ENCODE results near the gene NFAT5. TPM values are rescaled to one million over a fixed set of nuclear protein-coding genes. Genes with fewer than 3 reads are reported as not detected.

Gene NFAT5
- total RNA-seq, 1 experiment from 2014 or later, result 38.2 TPM

- CTCF ChIA-PET, result no interaction called here
- TF ChIP-seq CTCF (conservative IDR thresholded peaks at IDR 0.05) (no peak), EZH2 (IDR thresholded peaks at IDR 0.05; ENCODE audit: low read depth) (no peak)
- Histone ChIP-seq H3K4me1 (replicated peaks; ENCODE audit: insufficient read depth) (peaks cover 18% of the 10 kb centered on the region), H3K4me2 (no peak overlapping the region), H3K36me3 (ENCODE audit: low read depth) (peaks cover 39% of the 10 kb centered on the region), H3K27me3 (ENCODE audit: insufficient read depth, low read depth) (no peaks in the 10 kb centered on the region), H3K4me3 (no peak overlapping the region), H3K9me2 (ENCODE audit: insufficient read depth) (no peaks in the 10 kb centered on the region), H2AFZ (no peak overlapping the region), H3F3A (ENCODE audit: insufficient read depth, low read depth) (peaks cover 95% of the 10 kb centered on the region), H3K79me2 (ENCODE audit: low read depth) (peaks cover 8% of the 10 kb centered on the region; the same call in 1 of the 2 replicates), H3K27ac (peak overlapping the region; percentile 33), H4K20me1 (ENCODE audit: insufficient read depth) (peaks cover 48% of the 10 kb centered on the region), H3K9me3 (ENCODE audit: insufficient read depth, low read depth) (no peaks in the 10 kb centered on the region)
- POLR2A ChIA-PET (ENCODE audit: unreplicated experiment), result no interaction called here
- DNase-seq, result no peak
- BruUV-seq (replicated peaks), result no TSS peak
- intact Hi-C loops (cut with micrococcal nuclease; ENCODE audit: unreplicated experiment), result loop anchor here (5.0 kb wide), 1 partner anchor 311 kb away; no protein-coding TSS in a partner anchor
These were observed 142.3 kb downstream of the NFAT5 start for GRCh38 chr16:69707920-69708683.

- H3K4me2 ChIP-seq, result no peak overlapping the region
- no peaks in the 10 kb centered on the region for H3K9me3 ChIP-seq (ENCODE audit: insufficient read depth, low read depth)
- peaks cover 52% of the 10 kb centered on the region for H4K20me1 ChIP-seq (ENCODE audit: insufficient read depth)
- H3K4me3 ChIP-seq, result no peak overlapping the region
- no TSS peak for BruUV-seq (replicated peaks)
- TF ChIP-seq EZH2 (IDR thresholded peaks at IDR 0.05; ENCODE audit: low read depth) (no peak), CTCF (conservative IDR thresholded peaks at IDR 0.05) (peak; percentile 81)
- H2AFZ ChIP-seq, result no peak overlapping the region
- no peaks in the 10 kb centered on the region for H3K9me2 ChIP-seq (ENCODE audit: insufficient read depth)
- H3K27me3 ChIP-seq (ENCODE audit: insufficient read depth, low read depth), result no peaks in the 10 kb centered on the region
- peaks cover 42% of the 10 kb centered on the region for H3K36me3 ChIP-seq (ENCODE audit: low read depth)
- H3K27ac ChIP-seq, result no peak overlapping the region
- ChIA-PET CTCF (interaction anchor here (0.6 to 1.2 kb wide), 2 partner anchors 45 to 95 kb away, joined by 3 to 6 read pairs; partner anchors contain the start of gene NOB1), POLR2A (ENCODE audit: unreplicated experiment) (no interaction called here)
- H3F3A ChIP-seq (ENCODE audit: insufficient read depth, low read depth), result peaks cover 96% of the 10 kb centered on the region
- H3K4me1 ChIP-seq (replicated peaks; ENCODE audit: insufficient read depth), result peaks cover 18% of the 10 kb centered on the region
- intact Hi-C loops (cut with micrococcal nuclease; ENCODE audit: unreplicated experiment), result loop anchor here (1.0 to 5.0 kb wide), 2 partner anchors 45 to 312 kb away; partner anchors contain the start of gene NOB1
- H3K79me2 ChIP-seq (ENCODE audit: low read depth), result peaks cover 8% of the 10 kb centered on the region
- peak in 1 of 2 experiments; percentile 51 for DNase-seq
These were observed 143.8 kb downstream of the NFAT5 start for GRCh38 chr16:69709456-69710084.

GRCh38 chr16:69711115-69711740 is 145.5 kb downstream of the NFAT5 start:
- TF ChIP-seq EZH2 (IDR thresholded peaks at IDR 0.05; ENCODE audit: low read depth), result no peak
- no peak for TF ChIP-seq CTCF (conservative IDR thresholded peaks at IDR 0.05)
- Histone ChIP-seq H3K4me1 (replicated peaks; ENCODE audit: insufficient read depth) (peaks cover 14% of the 10 kb centered on the region), H3K27ac (peak overlapping the region; percentile 2), H3K9me2 (ENCODE audit: insufficient read depth) (no peaks in the 10 kb centered on the region), H3K4me3 (no peak overlapping the region), H3F3A (ENCODE audit: insufficient read depth, low read depth) (peaks cover 100% of the 10 kb centered on the region), H3K27me3 (ENCODE audit: insufficient read depth, low read depth) (no peaks in the 10 kb centered on the region), H3K36me3 (ENCODE audit: low read depth) (peaks cover 52% of the 10 kb centered on the region), H3K9me3 (ENCODE audit: insufficient read depth, low read depth) (no peaks in the 10 kb centered on the region), H2AFZ (no peak overlapping the region), H4K20me1 (ENCODE audit: insufficient read depth) (peaks cover 58% of the 10 kb centered on the region), H3K4me2 (no peak overlapping the region), H3K79me2 (ENCODE audit: low read depth) (peaks cover 11% of the 10 kb centered on the region)
- DNase-seq, result peak; percentile 40 to 63
- POLR2A ChIA-PET (ENCODE audit: unreplicated experiment), result no interaction called here
- CTCF ChIA-PET, result no interaction called here
- BruUV-seq (replicated peaks), result no TSS peak
- intact Hi-C loops (cut with micrococcal nuclease; ENCODE audit: unreplicated experiment), result no loop called here

Data from PC-9 (cell line).